ENCODE data around the gene MTA1. TPM values are rescaled to one million over a fixed set of nuclear protein-coding genes. Genes with fewer than 3 reads are reported as not detected.

The MTA1 gene
- total and polyA plus RNA-seq, 4 donors, result 3.7 to 28.1 (median 21.0) TPM

DNA sequence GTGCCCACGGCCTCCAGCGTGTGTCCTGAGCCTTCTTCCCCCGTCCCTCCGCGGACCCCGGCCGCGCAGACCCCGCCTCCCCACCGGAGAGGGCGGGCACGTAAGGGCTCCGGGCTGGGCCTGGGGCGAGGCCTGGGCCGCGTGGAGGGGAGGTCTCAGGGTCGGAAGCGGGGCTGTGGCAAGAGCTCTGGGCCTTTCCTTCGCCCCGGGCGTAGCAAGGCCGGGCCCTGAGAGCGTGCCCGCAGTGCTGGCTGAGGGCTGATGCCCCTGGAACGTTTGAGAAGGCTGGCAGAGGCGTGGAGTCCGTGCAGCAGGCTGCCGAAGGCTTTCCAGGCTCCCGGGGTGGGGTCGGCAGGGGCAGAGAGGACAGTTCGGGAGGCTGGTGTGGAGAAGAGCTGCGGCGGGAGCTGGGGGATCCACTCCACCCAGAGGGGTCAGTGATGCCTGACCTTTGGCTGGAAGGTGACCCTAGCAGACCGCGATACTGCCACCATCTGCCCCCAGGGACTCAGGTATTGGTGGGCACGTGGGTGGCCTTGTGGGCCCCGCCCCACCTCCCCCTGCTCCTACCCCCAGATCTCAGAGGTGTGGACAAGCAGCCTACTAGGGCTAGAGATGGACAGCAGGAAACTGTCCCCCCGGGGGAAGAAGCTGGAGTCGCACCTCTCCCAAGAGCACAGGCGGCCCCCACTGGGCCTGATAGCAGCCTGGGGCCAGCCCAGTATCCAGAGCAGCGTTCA, 20.7 kb upstream of the MTA1 start:
- Histone ChIP-seq H3K27ac (ENCODE audit: low read depth in 1 of 2, low read length in 2 of 2) (peak overlapping the region; percentile 40 to 82), H3K36me3 (ENCODE audit: control insufficient read depth in 4 of 4, insufficient read depth in 3 of 4, low read depth in 1 of 4, low read length in 3 of 4) (peaks cover 0 to 4% (median 2%) of the 10 kb centered on the region in 4 donors), H3K27me3 (ENCODE audit: control insufficient read depth in 4 of 4, insufficient read depth in 4 of 4, low read length in 3 of 4) (no peaks in the 10 kb centered on the region), H3K4me1 (ENCODE audit: control insufficient read depth in 4 of 4, insufficient read depth in 4 of 4, low read length in 3 of 4) (peaks cover 5 to 16% (median 10%) of the 10 kb centered on the region in 4 donors), H3K9ac (ENCODE audit: low read depth in 1 of 2, low read length in 2 of 2) (peak overlapping the region; percentile 30 to 43), H3K9me3 (ENCODE audit: control insufficient read depth in 4 of 4, low read length in 3 of 4) (no peaks in the 10 kb centered on the region), H3K4me3 (ENCODE audit: low read depth in 1 of 3, low read length in 3 of 3) (peak overlapping the region; percentile 36 to 93 (median 90))
- DNase-seq (ENCODE audit: low spot score), result no peak
- WGBS, result 31% methylated on average over 41 of the region's 41 CpGs
- TF ChIP-seq, protein P1, sequence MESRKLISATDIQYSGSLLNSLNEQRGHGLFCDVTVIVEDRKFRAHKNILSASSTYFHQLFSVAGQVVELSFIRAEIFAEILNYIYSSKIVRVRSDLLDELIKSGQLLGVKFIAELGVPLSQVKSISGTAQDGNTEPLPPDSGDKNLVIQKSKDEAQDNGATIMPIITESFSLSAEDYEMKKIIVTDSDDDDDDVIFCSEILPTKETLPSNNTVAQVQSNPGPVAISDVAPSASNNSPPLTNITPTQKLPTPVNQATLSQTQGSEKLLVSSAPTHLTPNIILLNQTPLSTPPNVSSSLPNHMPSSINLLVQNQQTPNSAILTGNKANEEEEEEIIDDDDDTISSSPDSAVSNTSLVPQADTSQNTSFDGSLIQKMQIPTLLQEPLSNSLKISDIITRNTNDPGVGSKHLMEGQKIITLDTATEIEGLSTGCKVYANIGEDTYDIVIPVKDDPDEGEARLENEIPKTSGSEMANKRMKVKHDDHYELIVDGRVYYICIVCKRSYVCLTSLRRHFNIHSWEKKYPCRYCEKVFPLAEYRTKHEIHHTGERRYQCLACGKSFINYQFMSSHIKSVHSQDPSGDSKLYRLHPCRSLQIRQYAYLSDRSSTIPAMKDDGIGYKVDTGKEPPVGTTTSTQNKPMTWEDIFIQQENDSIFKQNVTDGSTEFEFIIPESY (IDR thresholded peaks at IDR 0.05), result no peak
- no peak for TF ChIP-seq HNF4A (conservative IDR thresholded peaks at IDR 0.05)
- no peak for TF ChIP-seq HNF4G (IDR thresholded peaks at IDR 0.05)
- TF ChIP-seq SP1 (IDR thresholded peaks at IDR 0.05), result no peak
- TF ChIP-seq, protein P2, sequence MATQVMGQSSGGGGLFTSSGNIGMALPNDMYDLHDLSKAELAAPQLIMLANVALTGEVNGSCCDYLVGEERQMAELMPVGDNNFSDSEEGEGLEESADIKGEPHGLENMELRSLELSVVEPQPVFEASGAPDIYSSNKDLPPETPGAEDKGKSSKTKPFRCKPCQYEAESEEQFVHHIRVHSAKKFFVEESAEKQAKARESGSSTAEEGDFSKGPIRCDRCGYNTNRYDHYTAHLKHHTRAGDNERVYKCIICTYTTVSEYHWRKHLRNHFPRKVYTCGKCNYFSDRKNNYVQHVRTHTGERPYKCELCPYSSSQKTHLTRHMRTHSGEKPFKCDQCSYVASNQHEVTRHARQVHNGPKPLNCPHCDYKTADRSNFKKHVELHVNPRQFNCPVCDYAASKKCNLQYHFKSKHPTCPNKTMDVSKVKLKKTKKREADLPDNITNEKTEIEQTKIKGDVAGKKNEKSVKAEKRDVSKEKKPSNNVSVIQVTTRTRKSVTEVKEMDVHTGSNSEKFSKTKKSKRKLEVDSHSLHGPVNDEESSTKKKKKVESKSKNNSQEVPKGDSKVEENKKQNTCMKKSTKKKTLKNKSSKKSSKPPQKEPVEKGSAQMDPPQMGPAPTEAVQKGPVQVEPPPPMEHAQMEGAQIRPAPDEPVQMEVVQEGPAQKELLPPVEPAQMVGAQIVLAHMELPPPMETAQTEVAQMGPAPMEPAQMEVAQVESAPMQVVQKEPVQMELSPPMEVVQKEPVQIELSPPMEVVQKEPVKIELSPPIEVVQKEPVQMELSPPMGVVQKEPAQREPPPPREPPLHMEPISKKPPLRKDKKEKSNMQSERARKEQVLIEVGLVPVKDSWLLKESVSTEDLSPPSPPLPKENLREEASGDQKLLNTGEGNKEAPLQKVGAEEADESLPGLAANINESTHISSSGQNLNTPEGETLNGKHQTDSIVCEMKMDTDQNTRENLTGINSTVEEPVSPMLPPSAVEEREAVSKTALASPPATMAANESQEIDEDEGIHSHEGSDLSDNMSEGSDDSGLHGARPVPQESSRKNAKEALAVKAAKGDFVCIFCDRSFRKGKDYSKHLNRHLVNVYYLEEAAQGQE (IDR thresholded peaks at IDR 0.05), result no peak
- TF ChIP-seq YY1 (IDR thresholded peaks at IDR 0.05), result no peak
- TF ChIP-seq JUND (IDR thresholded peaks at IDR 0.05), result no peak
- TF ChIP-seq FOXA1 (IDR thresholded peaks at IDR 0.05), result no peak
- no peak for TF ChIP-seq EGR1 (IDR thresholded peaks at IDR 0.05; ENCODE audit: low read depth in 2 of 2)
- TF ChIP-seq TAF1 (conservative IDR thresholded peaks at IDR 0.05), result no peak
- TF ChIP-seq RAD21 (IDR thresholded peaks at IDR 0.05), result no peak
- no peak for TF ChIP-seq GABPA (IDR thresholded peaks at IDR 0.05 in 1 of 2, conservative IDR thresholded peaks at IDR 0.05 in 1 of 2)
- TF ChIP-seq FOXA2 (IDR thresholded peaks at IDR 0.05), result no peak
- TF ChIP-seq, protein P3, sequence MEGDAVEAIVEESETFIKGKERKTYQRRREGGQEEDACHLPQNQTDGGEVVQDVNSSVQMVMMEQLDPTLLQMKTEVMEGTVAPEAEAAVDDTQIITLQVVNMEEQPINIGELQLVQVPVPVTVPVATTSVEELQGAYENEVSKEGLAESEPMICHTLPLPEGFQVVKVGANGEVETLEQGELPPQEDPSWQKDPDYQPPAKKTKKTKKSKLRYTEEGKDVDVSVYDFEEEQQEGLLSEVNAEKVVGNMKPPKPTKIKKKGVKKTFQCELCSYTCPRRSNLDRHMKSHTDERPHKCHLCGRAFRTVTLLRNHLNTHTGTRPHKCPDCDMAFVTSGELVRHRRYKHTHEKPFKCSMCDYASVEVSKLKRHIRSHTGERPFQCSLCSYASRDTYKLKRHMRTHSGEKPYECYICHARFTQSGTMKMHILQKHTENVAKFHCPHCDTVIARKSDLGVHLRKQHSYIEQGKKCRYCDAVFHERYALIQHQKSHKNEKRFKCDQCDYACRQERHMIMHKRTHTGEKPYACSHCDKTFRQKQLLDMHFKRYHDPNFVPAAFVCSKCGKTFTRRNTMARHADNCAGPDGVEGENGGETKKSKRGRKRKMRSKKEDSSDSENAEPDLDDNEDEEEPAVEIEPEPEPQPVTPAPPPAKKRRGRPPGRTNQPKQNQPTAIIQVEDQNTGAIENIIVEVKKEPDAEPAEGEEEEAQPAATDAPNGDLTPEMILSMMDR (IDR thresholded peaks at IDR 0.05; ENCODE audit: low read depth, low read length, missing input control), result no peak
- TF ChIP-seq, protein P4, sequence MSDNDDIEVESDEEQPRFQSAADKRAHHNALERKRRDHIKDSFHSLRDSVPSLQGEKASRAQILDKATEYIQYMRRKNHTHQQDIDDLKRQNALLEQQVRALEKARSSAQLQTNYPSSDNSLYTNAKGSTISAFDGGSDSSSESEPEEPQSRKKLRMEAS (IDR thresholded peaks at IDR 0.05), result no peak
- no peak for TF ChIP-seq RXRA (IDR thresholded peaks at IDR 0.05)
- TF ChIP-seq, protein P5, sequence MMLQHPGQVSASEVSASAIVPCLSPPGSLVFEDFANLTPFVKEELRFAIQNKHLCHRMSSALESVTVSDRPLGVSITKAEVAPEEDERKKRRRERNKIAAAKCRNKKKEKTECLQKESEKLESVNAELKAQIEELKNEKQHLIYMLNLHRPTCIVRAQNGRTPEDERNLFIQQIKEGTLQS (IDR thresholded peaks at IDR 0.05), result no peak
- TF ChIP-seq NR2F2 (IDR thresholded peaks at IDR 0.05), result no peak
